K562 (cell line): ENCODE data around the gene SCFD2. TPM values are rescaled to one million over a fixed set of nuclear protein-coding genes. Genes with fewer than 3 reads are reported as not detected.

Experiments used
- CHD7 ChIP-seq: fragments of 200-600 bp; sonication (generic); IDR thresholded peaks from one replicate; pipeline ENCODE4 v1.6.1; 2012; ENCODE audit warnings: mild to moderate bottlenecking, low read depth, low read length, inconsistent platforms
- E2F8 ChIP-seq: fragments of 450-650 bp; IDR thresholded peaks from 2 replicates; pipeline ENCODE4 v1.7.1; 2018; ENCODE audit warnings: mild to moderate bottlenecking, low read depth; ENCODE audit not compliant: partially characterized antibody
- POLR2B ChIP-seq: fragments of 450-650 bp; IDR thresholded peaks from 2 replicates; pipeline ENCODE4 v1.6.1; 2018; ENCODE audit warnings: low read depth; ENCODE audit not compliant: partially characterized antibody
- ZKSCAN3 ChIP-seq: fragments of 250-450 bp; sonication (Bioruptor Pico); IDR thresholded peaks from 2 replicates; pipeline ENCODE4 v1.4.0; 2020
- ZNF445 ChIP-seq: fragments of 250-450 bp; sonication (Bioruptor Pico); IDR thresholded peaks from 2 replicates; pipeline ENCODE4 v1.4.0; 2020; ENCODE audit warnings: low read depth, mild to moderate bottlenecking, moderate library complexity
- ZNF589 ChIP-seq: fragments of 200-800 bp; sonication (Bioruptor generic); IDR thresholded peaks from 2 replicates; pipeline ENCODE4 v1.6.1; 2016; ENCODE audit warnings: low read depth, missing genetic modification characterization, missing compliant biosample characterization
- polyA plus RNA-seq, 8 experiments: library from polyadenylated mRNA; depleted of rRNA in 4 of 8; stranded (reverse) in 5 of 8; unstranded in 3 of 8; fragments of >200 nt; fragmentation: Nextera tagmentation in 2 of 8; fragmentation: Illumina TruSeq in 1 of 8; extraction: Ambion mirVana in 2 of 8; extraction: Trizol in 1 of 8; gene quantifications; 2 replicates each; pipeline versions ENCODE4 v1.2.1 to v1.2.3, GENCODE V29; 2011 to 2014; ENCODE audit warnings: inconsistent platforms in 1 of 8, missing spikeins in 1 of 8
- total RNA-seq, 7 experiments: library from RNA; depleted of rRNA in 6 of 7; stranded (reverse); fragments of >200 nt in 6 of 7; fragmentation: Illumina TruSeq in 2 of 7; extraction: Trizol in 2 of 7; gene quantifications; 2 replicates each; pipeline versions ENCODE4 v1.2.1 to v1.2.3, GENCODE V29; 2011 to 2021; ENCODE audit warnings: low replicate concordance in 1 of 7

The SCFD2 gene
- total and polyA plus RNA-seq, 9 of the 15 experiments (the other 6 are each of a cell fraction or from before 2014, with no cell fraction given): 5.7 to 30.3 (median 22.8) TPM

GRCh38 chr4:52912608-52913007, 453.3 kb downstream of the SCFD2 start (continued):
- TF ChIP-seq CHD7 (no peak), ZNF589 (no peak), ZKSCAN3 (CRISPR knock-in tag) (no peak), ZNF445 (CRISPR knock-in tag) (no peak), E2F8 (no peak), POLR2B (no peak)
